ENCODE results near the gene ELF4.
"Not testable (repeated sequence)": the region's sequence is repeated elsewhere in the genome, so short reads cannot be mapped to it uniquely, and the experiment has no call there.

The ELF4 gene

GRCh38 chrX:130110379-130111219, at the start of gene ELF4:
Gene ELF4, minus strand, starts transcription at chrX:130110497. Its CDS starts 29,167 bp downstream, at chrX:130081330.
- peak in 1 of 2 donors; percentile 2 for DNase-seq

- DNase-seq = no peak
Observed at GRCh38 chrX:130159776-130160175, 49.5 kb upstream of the ELF4 start.

DNA sequence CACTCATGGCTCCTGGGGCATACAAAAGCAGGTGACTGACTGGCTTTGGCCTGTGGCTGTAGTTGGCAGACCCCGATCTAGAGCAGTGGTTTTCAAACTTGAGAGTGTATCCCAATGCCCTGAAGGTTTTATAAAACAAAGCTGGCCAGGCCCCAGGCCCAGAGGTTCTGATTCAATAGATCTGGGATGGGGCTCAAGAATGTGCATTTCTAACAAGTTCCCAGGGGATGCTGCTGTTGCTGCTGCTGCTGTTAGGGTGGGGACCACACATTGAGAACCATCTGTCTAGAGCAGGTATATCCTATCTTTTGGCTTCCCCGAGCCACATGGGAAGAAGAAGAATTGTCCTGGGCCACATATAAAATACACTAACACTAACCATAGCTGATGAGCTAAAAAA, 48.0 kb upstream of the ELF4 start:
- DNase-seq = no peak

DNA sequence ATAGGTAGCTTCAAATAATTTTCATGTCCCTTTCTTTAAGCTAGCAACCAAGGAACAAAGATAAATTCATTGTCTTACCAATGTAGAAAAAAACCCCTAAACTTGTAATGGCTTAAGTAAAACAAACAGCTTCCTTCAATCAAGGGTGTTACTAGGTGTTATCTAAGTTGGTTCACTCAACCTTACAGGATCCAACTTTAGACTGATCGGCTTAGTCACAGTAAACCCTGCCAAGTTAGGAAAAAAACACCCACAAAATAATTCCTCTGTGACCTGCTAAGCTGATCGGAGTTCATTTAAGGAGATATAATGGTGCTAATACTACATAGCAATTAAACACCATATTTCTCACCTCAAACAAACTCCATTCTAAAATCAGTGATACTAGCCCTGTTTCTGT, 45.3 kb upstream of the ELF4 start:
- DNase-seq = no peak

DNA sequence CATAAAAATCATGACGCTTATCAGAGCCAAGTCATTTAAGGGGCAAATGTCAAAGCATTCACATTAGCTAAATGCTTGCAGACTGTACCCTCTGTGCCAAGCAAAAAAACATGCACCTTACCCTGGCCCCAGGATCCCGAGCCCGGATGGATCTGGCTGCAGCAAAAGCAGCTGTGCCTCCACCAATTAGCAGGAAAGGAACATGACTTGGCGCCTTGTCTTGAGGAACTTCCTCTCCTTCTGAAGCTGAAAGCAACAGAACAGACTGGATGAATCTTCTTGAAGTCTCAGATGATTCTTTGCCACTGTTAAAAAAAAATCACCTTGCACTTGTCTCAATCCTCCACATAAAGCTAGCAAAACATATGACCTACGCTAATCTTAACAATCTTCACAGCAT, 37.3 kb upstream of the ELF4 start:
- DNase-seq = no peak

GRCh38 chrX:130145123-130145522, 34.8 kb upstream of the ELF4 start:
- DNase-seq = no peak

DNA sequence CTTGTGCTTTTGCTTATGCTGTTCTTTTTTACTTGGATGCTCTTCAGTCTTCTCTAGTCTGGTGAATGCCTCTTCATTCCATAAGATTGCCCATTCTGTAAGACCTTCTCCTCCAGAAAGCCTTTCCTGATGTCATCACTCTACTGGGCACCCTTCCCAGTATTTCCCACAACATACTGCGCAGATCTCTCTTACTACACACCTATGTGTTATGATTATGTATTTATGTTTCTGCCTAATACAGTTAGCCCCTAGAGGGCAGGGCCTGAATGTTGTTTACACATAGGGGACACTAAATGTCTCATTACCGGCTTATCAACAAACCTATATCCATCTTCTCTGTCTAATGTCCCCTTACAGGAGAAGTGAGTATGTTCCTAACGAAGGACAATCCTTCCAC, 34.2 kb upstream of the ELF4 start:
- no peak for DNase-seq

DNA sequence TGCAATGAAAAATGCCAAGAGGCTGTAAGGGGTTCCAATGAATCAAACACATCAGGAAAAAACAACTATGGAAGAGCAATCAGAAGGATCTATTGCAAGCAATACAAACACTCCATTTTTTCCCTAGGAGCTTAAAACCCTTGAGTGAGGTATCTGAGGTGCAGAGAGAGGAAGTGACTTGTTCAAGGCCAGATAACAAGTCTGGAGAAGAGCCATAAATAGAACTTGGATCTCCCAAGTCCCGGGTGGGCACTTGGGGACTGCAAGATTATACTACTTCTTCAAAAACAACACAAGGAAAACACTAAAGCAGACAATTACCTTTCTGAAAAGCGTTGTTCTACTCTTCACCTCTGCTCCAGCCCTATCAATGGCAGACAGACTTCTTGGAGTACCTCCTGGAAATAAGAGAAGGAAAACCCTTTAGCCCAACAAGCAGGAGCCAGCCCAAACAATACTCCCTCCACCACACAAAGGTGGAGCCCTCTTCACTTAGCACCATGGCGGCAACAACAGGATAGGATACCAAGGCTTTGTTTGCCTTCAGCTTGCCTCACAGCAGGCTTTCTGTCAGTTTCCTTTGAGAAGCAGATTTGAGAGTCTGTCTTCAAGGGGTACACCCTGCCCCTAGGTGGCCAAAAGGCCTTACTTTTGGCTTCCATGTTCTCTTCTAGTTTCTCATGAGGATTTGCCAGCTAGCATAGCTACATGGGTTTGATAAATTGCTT, 29.3 kb upstream of the ELF4 start:
- DNase-seq = no peak

- no peak for DNase-seq
Observed at GRCh38 chrX:130136961-130137360, 26.7 kb upstream of the ELF4 start.

GRCh38 chrX:130136496-130136895, 26.2 kb upstream of the ELF4 start:
- no peak for DNase-seq

DNA sequence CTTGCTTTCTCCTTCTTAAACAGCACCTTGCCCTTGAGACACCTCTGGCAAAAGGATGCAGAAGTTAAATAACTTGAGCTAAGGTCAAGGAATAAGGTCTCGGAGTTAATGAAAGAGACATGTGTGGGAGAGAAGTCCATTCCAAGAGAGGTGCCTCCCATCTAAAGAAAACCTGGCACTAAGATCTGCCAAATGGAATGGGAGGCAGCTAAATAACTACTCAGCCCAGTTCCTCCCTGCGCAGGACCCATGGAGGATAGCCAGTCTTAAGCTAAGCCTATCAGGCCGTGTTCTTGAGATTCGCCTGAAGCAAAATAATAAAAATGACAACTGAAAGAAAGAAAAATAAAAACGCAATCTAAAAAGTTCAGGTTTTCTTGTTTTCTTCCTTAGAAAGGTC, 20.7 kb upstream of the ELF4 start:
- no peak for DNase-seq

DNA sequence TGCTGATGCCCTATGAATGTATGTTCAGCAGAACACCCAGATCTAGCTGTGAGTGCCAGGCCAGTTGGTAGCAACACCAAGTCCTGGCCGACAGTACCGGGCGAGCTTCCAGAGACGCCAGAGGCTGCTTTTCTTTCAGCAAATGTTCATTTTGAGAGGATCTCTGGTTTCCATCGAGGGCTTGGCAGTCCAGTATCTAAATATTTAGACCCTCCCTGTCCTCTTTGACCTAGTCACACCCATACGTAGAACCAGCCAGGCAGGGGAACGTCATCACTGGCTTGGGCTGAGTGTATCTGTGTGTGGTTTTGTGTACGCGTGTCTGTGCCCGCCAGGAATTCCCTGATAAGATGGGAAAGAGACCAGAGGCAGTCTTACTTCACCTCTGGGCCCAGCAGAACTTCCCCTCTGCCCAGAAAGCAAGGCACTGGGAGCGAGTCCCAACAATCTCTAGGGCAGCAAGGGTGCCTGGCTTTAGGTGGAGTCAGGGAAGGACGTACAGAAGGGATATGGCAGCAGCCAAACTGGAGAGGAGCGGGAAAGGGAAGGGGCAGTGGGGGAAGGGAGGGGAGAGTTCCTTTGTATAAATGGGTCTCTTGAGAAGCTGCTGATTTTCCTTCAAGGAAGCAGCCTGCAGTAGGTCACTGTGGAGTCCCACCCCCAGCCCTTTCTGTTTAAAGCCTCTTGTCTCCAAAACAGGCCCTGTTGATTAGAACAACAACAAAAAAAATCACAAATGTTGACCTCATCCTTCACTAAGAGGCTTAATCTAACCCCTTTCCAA, 15.0 kb upstream of the ELF4 start:
- peak in 1 of 2 donors; percentile 0 for DNase-seq

- DNase-seq = no peak
Observed at GRCh38 chrX:130124577-130124976, 14.3 kb upstream of the ELF4 start.

DNA sequence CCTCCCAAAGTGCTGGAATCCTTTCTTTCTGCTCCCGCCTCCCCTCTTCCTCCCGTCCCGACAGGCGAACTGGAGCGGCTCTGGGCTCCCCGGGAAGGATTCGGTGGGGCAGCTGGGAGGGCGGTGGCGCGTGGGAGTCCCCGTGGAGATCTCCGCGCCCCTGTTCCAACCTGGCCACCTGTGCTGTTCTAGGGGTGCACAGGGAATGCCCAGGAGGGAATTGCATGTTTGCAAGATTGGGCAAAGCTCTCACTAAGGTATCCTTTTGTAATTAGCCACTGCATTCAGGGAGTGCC, 11.2 kb upstream of the ELF4 start:
- no peak for DNase-seq

DNA sequence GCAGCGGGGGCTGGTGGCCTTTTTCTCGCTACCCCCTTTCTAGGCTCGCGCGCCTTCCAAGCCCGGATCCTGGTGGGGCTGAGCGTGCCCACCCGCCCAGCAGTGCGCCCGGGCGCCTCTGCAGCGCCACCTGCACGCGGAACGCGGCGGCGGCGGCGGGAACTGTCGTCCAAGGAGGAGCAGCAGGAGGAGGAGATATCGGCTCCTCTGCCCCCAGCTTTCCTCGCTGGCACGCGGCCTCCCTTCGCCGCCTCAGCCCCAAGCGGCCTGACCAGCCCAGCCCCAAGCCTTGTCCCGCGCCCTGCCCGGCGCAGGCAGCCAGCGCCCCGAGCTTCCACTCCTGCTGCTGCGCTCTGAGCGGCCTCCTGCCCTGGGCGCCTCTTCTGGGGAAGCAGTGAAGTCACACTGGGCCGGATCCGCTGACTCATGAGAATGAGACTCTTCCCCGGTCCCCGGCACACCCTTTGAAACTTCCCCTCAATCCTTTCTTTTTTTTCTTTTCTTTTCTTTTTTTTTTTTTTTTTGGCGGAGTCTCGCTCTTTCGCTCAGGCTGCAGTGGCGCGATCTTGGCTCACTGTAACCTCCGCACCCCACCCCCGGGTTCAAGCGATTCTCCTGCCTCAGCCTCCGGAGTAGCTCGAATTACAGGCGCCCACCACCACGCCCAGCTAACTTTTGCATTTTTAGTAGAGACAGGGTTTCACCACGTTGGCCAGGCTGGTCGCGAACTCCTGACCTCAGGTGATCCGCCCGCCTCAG, 10.6 kb upstream of the ELF4 start:
- DNase-seq = peak; percentile 33 to 52

DNA sequence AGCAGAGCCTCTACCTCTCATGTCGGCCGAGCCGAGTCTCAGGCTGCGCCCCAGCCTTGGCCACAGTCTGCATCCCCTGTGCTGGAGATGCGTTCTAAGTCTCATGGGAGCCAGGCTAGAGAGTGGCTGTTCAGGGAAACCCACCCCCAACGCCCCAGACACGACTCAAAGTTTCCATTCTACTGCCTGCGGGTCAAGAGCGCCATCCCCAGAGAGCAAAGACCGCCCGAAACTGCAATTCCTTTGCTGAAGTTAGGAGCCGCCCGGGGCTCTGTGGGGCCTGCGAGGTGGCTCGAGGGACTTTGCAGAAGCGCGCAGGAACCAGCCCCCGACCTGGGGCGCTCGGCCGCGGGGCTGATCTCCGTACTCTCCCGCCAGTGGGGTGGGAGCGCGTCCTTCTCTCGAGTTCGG, 10.0 kb upstream of the ELF4 start:
- DNase-seq = no peak

GRCh38 chrX:130119312-130119898, 9.1 kb upstream of the ELF4 start:
- no peak for DNase-seq

GRCh38 chrX:130118441-130119311, 8.4 kb upstream of the ELF4 start:
- no peak for DNase-seq

DNA sequence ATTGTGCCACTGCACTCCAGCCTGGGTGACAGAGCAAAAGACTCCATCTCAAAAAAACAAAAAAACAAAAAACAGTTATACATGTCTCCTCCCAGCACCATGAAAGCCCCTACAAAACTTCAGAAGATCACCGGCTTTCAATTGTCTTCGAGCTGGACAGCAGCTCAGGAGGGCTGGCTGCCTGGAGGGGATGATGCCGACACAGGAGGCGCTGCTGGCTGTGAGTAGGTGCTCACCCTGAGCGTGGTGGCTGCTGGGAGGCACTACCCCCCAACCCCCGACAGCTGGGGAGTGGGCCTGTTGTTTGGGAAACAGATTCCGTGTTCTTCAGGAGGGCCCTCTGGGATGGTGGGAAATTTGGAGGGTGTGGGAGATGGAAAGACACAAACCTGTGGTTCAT, 6.9 kb upstream of the ELF4 start:
- no peak for DNase-seq

GRCh38 chrX:130115119-130115885, 5.0 kb upstream of the ELF4 start:
- not testable (repeated sequence) for DNase-seq

DNA sequence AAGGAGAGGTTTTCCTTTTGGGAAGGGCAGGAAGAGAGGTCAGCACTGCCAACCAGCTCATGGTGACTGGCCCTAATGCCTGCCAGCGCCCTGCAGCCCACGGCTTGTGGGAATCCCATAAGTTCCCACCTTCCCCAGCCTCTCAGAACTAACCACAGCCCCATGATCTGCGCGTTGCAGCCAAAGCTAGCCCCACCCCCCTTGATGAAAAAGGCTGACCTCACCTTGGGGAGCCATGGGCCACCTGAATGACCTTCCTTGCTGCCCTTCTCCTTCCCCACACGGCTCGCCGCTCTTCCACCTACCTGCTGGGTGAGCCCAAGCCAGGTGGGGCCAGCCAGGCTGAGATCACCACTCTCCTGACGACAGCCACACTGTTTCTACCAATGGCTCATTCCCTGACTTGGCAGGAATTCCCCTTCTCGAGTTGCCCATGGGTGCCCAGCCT, 3.9 kb upstream of the ELF4 start:
- no peak for DNase-seq

Measured in hippocampal formation (tissue), 2 donors.